Measurements from ENCODE around the gene COMT.

DNA sequence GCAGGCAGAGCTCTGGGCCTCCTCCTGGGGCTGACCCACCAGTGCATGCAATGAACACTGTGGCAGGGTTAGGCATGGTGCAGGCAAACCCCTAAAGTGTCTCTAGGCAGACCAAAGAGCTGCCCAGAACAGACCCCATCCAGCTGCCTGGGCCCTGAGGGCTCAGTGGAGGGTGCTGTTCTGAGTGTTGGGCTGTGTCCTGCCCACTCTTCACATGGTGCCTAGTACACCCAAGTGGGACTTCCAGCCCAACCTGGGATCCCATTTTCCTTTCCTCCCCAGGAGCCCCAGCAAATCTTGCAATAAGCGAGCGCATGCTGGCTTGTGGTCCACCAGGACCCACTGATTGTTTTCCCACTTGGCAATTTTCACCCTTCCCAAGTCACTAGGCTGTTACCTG, 48.6 kb downstream of the COMT start:
- TF ChIP-seq EZH2phosphoT487 (IDR thresholded peaks at IDR 0.05; ENCODE audit: borderline replicate concordance): no peak
- TF ChIP-seq, protein P1, sequence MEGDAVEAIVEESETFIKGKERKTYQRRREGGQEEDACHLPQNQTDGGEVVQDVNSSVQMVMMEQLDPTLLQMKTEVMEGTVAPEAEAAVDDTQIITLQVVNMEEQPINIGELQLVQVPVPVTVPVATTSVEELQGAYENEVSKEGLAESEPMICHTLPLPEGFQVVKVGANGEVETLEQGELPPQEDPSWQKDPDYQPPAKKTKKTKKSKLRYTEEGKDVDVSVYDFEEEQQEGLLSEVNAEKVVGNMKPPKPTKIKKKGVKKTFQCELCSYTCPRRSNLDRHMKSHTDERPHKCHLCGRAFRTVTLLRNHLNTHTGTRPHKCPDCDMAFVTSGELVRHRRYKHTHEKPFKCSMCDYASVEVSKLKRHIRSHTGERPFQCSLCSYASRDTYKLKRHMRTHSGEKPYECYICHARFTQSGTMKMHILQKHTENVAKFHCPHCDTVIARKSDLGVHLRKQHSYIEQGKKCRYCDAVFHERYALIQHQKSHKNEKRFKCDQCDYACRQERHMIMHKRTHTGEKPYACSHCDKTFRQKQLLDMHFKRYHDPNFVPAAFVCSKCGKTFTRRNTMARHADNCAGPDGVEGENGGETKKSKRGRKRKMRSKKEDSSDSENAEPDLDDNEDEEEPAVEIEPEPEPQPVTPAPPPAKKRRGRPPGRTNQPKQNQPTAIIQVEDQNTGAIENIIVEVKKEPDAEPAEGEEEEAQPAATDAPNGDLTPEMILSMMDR (conservative IDR thresholded peaks at IDR 0.05; ENCODE audit: low read length): no peak

All from Loucy (cell line).